GM23338 (cell line): ENCODE measurements around the gene LCN6. TPM values are rescaled to one million over a fixed set of nuclear protein-coding genes. Genes with fewer than 3 reads are reported as not detected.
"Not testable (repeated sequence)": the region's sequence is repeated elsewhere in the genome, so short reads cannot be mapped to it uniquely, and the experiment has no call there.

ENCODE experiments used
- ATAC-seq: fragments of 200-7000 bp; cut with Tn5 transposase; 3 replicates; pipeline ENCODE4 v1.9.1; 2020
- DNase-seq: peaks from one replicate; pipeline ENCODE4 v3.0.0-alpha.2; 2015; ENCODE audit warnings: low spot score
- H2AFZ ChIP-seq: fragments of 200-600 bp; sonication (generic); 2 replicates; pipeline ENCODE4 v1.8.0; 2016; ENCODE audit warnings: antibody characterized with exemption, mild to moderate bottlenecking, moderate library complexity
- H3F3A ChIP-seq: fragments of 200-600 bp; sonication (generic); replicated peaks from 2 replicates; pipeline ENCODE4 v1.8.0; 2017; ENCODE audit warnings: antibody characterized with exemption, mixed run types, low read depth
- H3K27ac ChIP-seq: fragments of 200-600 bp; sonication (generic); 2 replicates; pipeline ENCODE4 v1.6.1; 2016; ENCODE audit warnings: low read depth
- H3K27me3 ChIP-seq: fragments of 200-600 bp; sonication (generic); 2 replicates; pipeline ENCODE4 v1.8.0; 2016; ENCODE audit warnings: mild to moderate bottlenecking, mixed run types, moderate library complexity; ENCODE audit not compliant: insufficient read depth
- H3K36me3 ChIP-seq: fragments of 200-600 bp; sonication (generic); 2 replicates; pipeline ENCODE4 v1.8.0; 2016; ENCODE audit warnings: mild to moderate bottlenecking; ENCODE audit not compliant: insufficient read depth
- H3K4me1 ChIP-seq: fragments of 200-600 bp; sonication (generic); 2 replicates; pipeline ENCODE4 v1.8.0; 2016; ENCODE audit warnings: mild to moderate bottlenecking, moderate library complexity; ENCODE audit not compliant: insufficient read depth
- H3K4me2 ChIP-seq: fragments of 200-600 bp; sonication (generic); 2 replicates; pipeline ENCODE4 v1.7.1; 2017; ENCODE audit warnings: mixed run types
- H3K4me3 ChIP-seq: fragments of 200-600 bp; sonication (generic); 2 replicates; pipeline ENCODE4 v1.6.1; 2016; ENCODE audit warnings: mixed run types
- H3K79me2 ChIP-seq: fragments of 200-600 bp; sonication (generic); replicated peaks from 2 replicates; pipeline ENCODE4 v1.8.0; 2017; ENCODE audit warnings: mild to moderate bottlenecking; ENCODE audit not compliant: insufficient read depth
- H3K9me2 ChIP-seq: fragments of 200-600 bp; sonication (generic); 2 replicates; pipeline ENCODE4 v1.8.0; 2017; ENCODE audit not compliant: insufficient read depth
- H4K20me1 ChIP-seq: fragments of 200-600 bp; sonication (generic); replicated peaks from 2 replicates; pipeline ENCODE4 v1.8.0; 2017; ENCODE audit warnings: mild to moderate bottlenecking; ENCODE audit not compliant: insufficient read depth
- H3K27ac Mint-ChIP-seq: 2 replicates; pipeline ENCODE4 v1.8.0; 2020; ENCODE audit warnings: inconsistent platforms, mild to moderate bottlenecking, moderate library complexity, mixed read lengths
- H3K27me3 Mint-ChIP-seq: 3 replicates; pipeline ENCODE4 v1.8.0; 2022; ENCODE audit warnings: low read depth, mild to moderate bottlenecking, moderate library complexity, mixed read lengths, inconsistent platforms; ENCODE audit not compliant: insufficient read depth, poor library complexity
- H3K36me3 Mint-ChIP-seq: 3 replicates; pipeline ENCODE4 v1.8.0; 2021; ENCODE audit warnings: low read depth, mild to moderate bottlenecking, inconsistent platforms, moderate library complexity, mixed read lengths
- H3K4me1 Mint-ChIP-seq: 3 replicates; pipeline ENCODE4 v1.8.0; 2020; ENCODE audit warnings: mild to moderate bottlenecking, inconsistent platforms, mixed read lengths
- H3K4me3 Mint-ChIP-seq: 3 replicates; pipeline ENCODE4 v1.8.0; 2021; ENCODE audit warnings: moderate library complexity, mild to moderate bottlenecking, inconsistent platforms, mixed read lengths
- H3K9me3 Mint-ChIP-seq: 3 replicates; pipeline ENCODE4 v1.8.0; 2020; ENCODE audit warnings: moderate library complexity, mild to moderate bottlenecking, inconsistent platforms, mixed read lengths
- CREB1 ChIP-seq: fragments of 250-450 bp; sonication (Bioruptor Pico); IDR thresholded peaks from 2 replicates; pipeline ENCODE4 v1.5.0; 2020; ENCODE audit warnings: low read depth, mild to moderate bottlenecking, moderate library complexity
- CTCF ChIP-seq, 2 experiments: fragments of 200-600 bp in 1 of 2; sonication (generic) in 1 of 2; conservative IDR thresholded peaks; 2 replicates each; pipeline versions ENCODE4 v1.5.1 to v1.6.1; 2016 to 2017; ENCODE audit warnings: antibody characterized with exemption in 2 of 2, low read depth in 2 of 2, mild to moderate bottlenecking in 2 of 2, moderate library complexity in 1 of 2
- EZH2phosphoT487 ChIP-seq: fragments of 200-600 bp; sonication (generic); IDR thresholded peaks from one replicate; pipeline ENCODE4 v1.8.1; 2018; ENCODE audit warnings: antibody characterized with exemption; ENCODE audit not compliant: unreplicated experiment
- JUNB ChIP-seq: IDR thresholded peaks from one replicate; pipeline ENCODE4 v1.6.1; 2016; ENCODE audit warnings: antibody characterized with exemption; ENCODE audit not compliant: unreplicated experiment
- STAT1 ChIP-seq: IDR thresholded peaks from one replicate; pipeline ENCODE4 v1.6.1; 2016; ENCODE audit warnings: antibody characterized with exemption; ENCODE audit not compliant: unreplicated experiment
- ZNF114 ChIP-seq: fragments of 250-450 bp; sonication (Bioruptor Pico); IDR thresholded peaks from 2 replicates; pipeline ENCODE4 v1.5.0; 2020; ENCODE audit warnings: mild to moderate bottlenecking, moderate library complexity
- polyA plus RNA-seq: library from polyadenylated mRNA; unstranded; fragments of >200 nt; fragmentation: Nextera tagmentation; extraction: Ambion mirVana; gene quantifications from 2 replicates; pipeline ENCODE4 v1.2.1, GENCODE V29; 2016
- total RNA-seq: library from RNA; depleted of rRNA; stranded (reverse); fragments of >200 nt; shearing (Covaris generic); gene quantifications from 2 replicates; pipeline ENCODE4 v1.2.3, GENCODE V29; 2014

LCN6 gene
- total and polyA plus RNA-seq, 2 experiments from 2014 or later, result not detected

- Mint-ChIP-seq H3K9me3 (no peaks in the 10 kb centered on the region), H3K4me1 (no peaks in the 10 kb centered on the region), H3K36me3 (no peaks in the 10 kb centered on the region), H3K27me3 (peaks cover 17% of the 10 kb centered on the region), H3K4me3 (no peak overlapping the region), H3K27ac (no peak overlapping the region)
- H3K9me2 ChIP-seq, result no peaks in the 10 kb centered on the region
- TF ChIP-seq STAT1 (no peak), JUNB (no peak), EZH2phosphoT487 (no peak), ZNF114 (CRISPR knock-in tag) (no peak)
- no peak for ATAC-seq
- no peaks in the 10 kb centered on the region for H3K79me2 ChIP-seq
- 0 out of 2 replicates have a peak, but pooled peaks cover 7% of the 10 kb centered on the region for H3F3A ChIP-seq
- no peaks in the 10 kb centered on the region for H4K20me1 ChIP-seq
- no peaks in the 10 kb centered on the region for H3K36me3 ChIP-seq
- DNase-seq, result no peak
- peaks cover 13% of the 10 kb centered on the region for H3K27me3 ChIP-seq
- no peak overlapping the region for H3K27ac ChIP-seq
- H3K4me3 ChIP-seq, result no peak overlapping the region
- no peak overlapping the region for H3K4me2 ChIP-seq
- H2AFZ ChIP-seq, result no peak overlapping the region
- peaks cover 4% of the 10 kb centered on the region; the same call in 1 of the 2 replicates for H3K4me1 ChIP-seq
Observed at GRCh38 chr9:136707011-136707410, 41.3 kb downstream of the LCN6 start.

- no peaks in the 10 kb centered on the region for H3K9me2 ChIP-seq
- Mint-ChIP-seq H3K4me1 (peaks cover 10% of the 10 kb centered on the region), H3K4me3 (no peak overlapping the region), H3K36me3 (no peaks in the 10 kb centered on the region), H3K27me3 (peaks cover 16% of the 10 kb centered on the region), H3K27ac (no peak overlapping the region), H3K9me3 (no peaks in the 10 kb centered on the region)
- DNase-seq (no peak), ATAC-seq (no peak)
- no peaks in the 10 kb centered on the region; the same call in 1 of the 2 replicates for H3K4me1 ChIP-seq
- TF ChIP-seq CTCF (conservative IDR thresholded peaks at IDR 0.05; ENCODE audit: low read depth in 2 of 2) (no peak), CREB1 (CRISPR knock-in tag) (no peak)
- no peaks in the 10 kb centered on the region for H3F3A ChIP-seq
- no peak overlapping the region for H3K4me3 ChIP-seq
- no peaks in the 10 kb centered on the region for H3K79me2 ChIP-seq
- no peaks in the 10 kb centered on the region for H3K36me3 ChIP-seq
- H3K27ac ChIP-seq, result no peak overlapping the region
- no peak overlapping the region for H3K4me2 ChIP-seq
- H3K27me3 ChIP-seq, result peaks cover 3% of the 10 kb centered on the region; the same call in 1 of the 2 replicates
- no peak overlapping the region for H2AFZ ChIP-seq
- no peaks in the 10 kb centered on the region for H4K20me1 ChIP-seq
Observed at GRCh38 chr9:136705564-136705963, 42.8 kb downstream of the LCN6 start.

- H3K4me1 ChIP-seq, H3K4me1 Mint-ChIP-seq, H3K9me3 Mint-ChIP-seq, H3K36me3 ChIP-seq, DNase-seq, H3K4me3 Mint-ChIP-seq, H2AFZ ChIP-seq, H3K4me3 ChIP-seq, H3K9me2 ChIP-seq, H3K27ac Mint-ChIP-seq, H4K20me1 ChIP-seq, H3K36me3 Mint-ChIP-seq, H3K27me3 ChIP-seq, H3F3A ChIP-seq, H3K79me2 ChIP-seq, H3K4me2 ChIP-seq, ATAC-seq, H3K27ac ChIP-seq: not testable (repeated sequence)
- H3K27me3 Mint-ChIP-seq, result peaks cover 13% of the 10 kb centered on the region
Observed at GRCh38 chr9:136704741-136705140, 43.6 kb downstream of the LCN6 start.
